GM12891 (cell line): ENCODE measurements around the gene CDH5.

Source experiments
- PAX5 ChIP-seq: IDR thresholded peaks from 2 replicates; pipeline ENCODE4 v1.6.1; 2011; ENCODE audit warnings: low read length, moderate library complexity, mild to moderate bottlenecking; ENCODE audit not compliant: insufficient read depth, severe bottlenecking
- POLR2A ChIP-seq: IDR thresholded peaks from 2 replicates; pipeline ENCODE4 v1.6.1; 2011; ENCODE audit warnings: low read depth, low read length, control low read depth
- POLR2AphosphoS5 ChIP-seq: IDR thresholded peaks from 2 replicates; pipeline ENCODE4 v1.6.1; 2011; ENCODE audit warnings: low read depth, low read length, control low read depth

DNA sequence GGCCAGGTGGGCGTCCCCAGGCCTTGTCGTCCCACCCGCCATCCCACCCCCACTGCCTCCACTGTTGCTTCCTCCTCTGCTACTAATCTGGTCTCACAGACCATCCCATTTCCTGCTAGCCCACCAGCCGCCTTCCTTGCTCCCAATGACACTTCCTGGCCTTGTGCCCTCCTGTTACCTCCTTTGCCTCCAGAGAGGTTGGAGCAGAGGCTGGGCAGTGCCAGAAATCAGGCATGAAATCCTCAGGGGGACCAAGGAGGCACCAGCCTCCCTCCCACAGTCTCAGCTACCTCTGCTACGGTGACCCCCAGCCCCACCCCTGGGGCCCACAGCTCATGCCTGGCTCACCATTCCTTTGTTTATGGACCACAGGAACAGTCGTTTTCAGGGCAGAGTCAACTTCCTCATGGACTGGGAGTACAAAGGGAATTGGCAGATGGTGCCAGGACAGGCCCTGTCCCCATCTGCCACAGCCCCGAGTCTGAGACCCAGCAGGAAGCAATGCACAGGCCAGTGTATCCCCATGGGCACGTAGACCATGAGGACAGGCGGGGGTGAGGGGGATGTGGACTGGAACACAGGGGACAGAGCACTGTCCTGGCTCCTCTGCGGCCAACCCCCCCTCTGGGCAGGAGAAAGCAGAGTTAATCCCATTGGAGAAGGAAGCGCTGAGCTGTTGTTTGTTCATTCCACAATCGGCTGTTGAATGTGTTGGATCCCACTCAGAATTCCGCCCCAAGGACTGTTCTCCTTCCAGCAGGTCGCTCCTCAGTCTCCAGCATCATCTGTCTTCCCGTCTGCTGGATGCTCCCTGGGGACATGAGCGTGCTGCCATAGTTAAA is 2.2 kb upstream of the CDH5 start:
- TF ChIP-seq POLR2A (no peak), PAX5 (no peak), POLR2AphosphoS5 (no peak)
